GM12878 (cell line): ENCODE measurements around the gene ZNF385A. TPM values are rescaled to one million over a fixed set of nuclear protein-coding genes. Genes with fewer than 3 reads are reported as not detected.

ENCODE experiments used
- ATAC-seq: fragments of 200-7000 bp; cut with Tn5 transposase; 3 replicates; pipeline ENCODE4 v1.9.1; 2020; ENCODE audit warnings: mild to moderate bottlenecking, moderate library complexity
- BruUV-seq: library from RNA; stranded (reverse); fragments of 400-500 nt; replicated peaks from 2 replicates; lab custom pipeline; 2021; lab: Mats Ljungman, UMichigan
- CTCF ChIA-PET: fragments of 300-600 bp; sonication (Branson Sonifier 250); formaldehyde crosslinking; extraction: SDS; loops from one replicate; lab custom pipeline; 2021; ENCODE audit warnings: inconsistent platforms; lab: Yijun Ruan, JAX
- POLR2A ChIA-PET: fragments of 350-600 bp; formaldehyde crosslinking; extraction: SDS; loops from one replicate; lab custom pipeline; 2021; ENCODE audit warnings: inconsistent platforms; lab: Charles Lee
- RAD21 ChIA-PET: fragments of 300-600 bp; sonication (Branson Sonifier 250); formaldehyde crosslinking; loops from one replicate; lab custom pipeline; 2023; ENCODE audit warnings: antibody characterized with exemption; ENCODE audit not compliant: unreplicated experiment; lab: Charles Lee
- SMC1A ChIA-PET: fragments of 300-600 bp; sonication (Branson Sonifier 250); formaldehyde crosslinking; loops from one replicate; lab custom pipeline; 2023; ENCODE audit not compliant: unreplicated experiment, uncharacterized antibody; lab: Charles Lee
- DNase-seq: peaks from one replicate; pipeline ENCODE4 v3.0.0-alpha.2; 2011; ENCODE audit warnings: low read depth, low spot score
- FAIRE-seq: peaks from 3 replicates; lab custom pipeline; 2011; peaks lifted over from hg19 to GRCh38; lab: Jason Lieb, UNC
- H2AFZ ChIP-seq: 2 replicates; pipeline ENCODE4 v1.6.0; 2011; ENCODE audit warnings: low read depth, low read length, control low read depth; ENCODE audit not compliant: control insufficient read depth
- H3K27ac ChIP-seq: 2 replicates; pipeline ENCODE4 v1.5.1; 2011; ENCODE audit warnings: control low read depth; ENCODE audit not compliant: control insufficient read depth, insufficient read depth
- H3K27me3 ChIP-seq, 2 experiments: replicated peaks in 1 of 2; 2 replicates each; pipeline versions ENCODE4 v1.6.0 to v1.6.1; 2011; ENCODE audit warnings: low read length in 1 of 2; ENCODE audit not compliant: control insufficient read depth in 2 of 2, insufficient read depth in 2 of 2
- H3K36me3 ChIP-seq, 2 experiments: 2 replicates each; pipeline ENCODE4 v1.5.1; 2011; ENCODE audit warnings: low read length in 1 of 2; ENCODE audit not compliant: control insufficient read depth in 2 of 2, insufficient read depth in 2 of 2
- H3K4me1 ChIP-seq: 2 replicates; pipeline ENCODE4 v1.6.1; 2011; ENCODE audit warnings: mild to moderate bottlenecking, low read length, moderate library complexity, mixed read lengths; ENCODE audit not compliant: control insufficient read depth, insufficient read depth
- H3K4me2 ChIP-seq: 2 replicates; pipeline ENCODE4 v1.6.0; 2011; ENCODE audit warnings: control low read depth; ENCODE audit not compliant: control insufficient read depth, insufficient read depth
- H3K4me3 ChIP-seq: fragments of 200-600 bp; sonication (generic); 2 replicates; pipeline ENCODE4 v1.5.1; 2016
- H3K79me2 ChIP-seq: 2 replicates; pipeline ENCODE4 v1.6.0; 2011; ENCODE audit warnings: low read length; ENCODE audit not compliant: control insufficient read depth, insufficient read depth
- H3K9ac ChIP-seq: 2 replicates; pipeline ENCODE4 v1.8.0; 2011; ENCODE audit warnings: low read length, control low read depth, mixed read lengths; ENCODE audit not compliant: control insufficient read depth, insufficient read depth
- H3K9me3 ChIP-seq: replicated peaks from 3 replicates; pipeline ENCODE4 v1.5.1; 2011; ENCODE audit warnings: mild to moderate bottlenecking, low read length; ENCODE audit not compliant: control insufficient read depth, insufficient read depth
- H4K20me1 ChIP-seq: 2 replicates; pipeline ENCODE4 v1.6.0; 2011; ENCODE audit not compliant: control insufficient read depth, insufficient read depth
- KAT2A ChIP-seq: conservative IDR thresholded peaks from 2 replicates; pipeline ENCODE4 v1.6.1; 2011; ENCODE audit warnings: low read depth, low read length; ENCODE audit not compliant: control insufficient read depth
- PKNOX1 ChIP-seq: fragments of 450-650 bp; IDR thresholded peaks from 2 replicates; pipeline ENCODE4 v1.6.1; 2016; ENCODE audit warnings: mild to moderate bottlenecking
- TCF12 ChIP-seq: IDR thresholded peaks from 2 replicates; pipeline ENCODE4 v1.6.1; 2011; ENCODE audit warnings: low read depth, mild to moderate bottlenecking, low read length
- WGBS: methylation state at CpG from one replicate; pipeline ENCODE4 v1.1.6; 2016; ENCODE audit warnings: low lambda C conversion rate; ENCODE audit not compliant: insufficient replicate concordance, insufficient coverage; ENCODE audit errors: missing lambda C conversion rate; 5-methylcytosine and 5-hydroxymethylcytosine counted together
- in situ Hi-C: fragments of 300-500 bp; cut with MboI; formaldehyde crosslinking; loops from 9 replicates; pipeline ENCODE4 v1.14.3; 2018; ENCODE audit warnings: mixed read lengths
- intact Hi-C: fragments of 100-400 bp; cut with micrococcal nuclease; formaldehyde crosslinking; loops from one replicate; pipeline ENCODE4 v1.14.2; 2022; ENCODE audit not compliant: unreplicated experiment
- polyA plus RNA-seq, 11 experiments: library from polyadenylated mRNA; depleted of rRNA in 4 of 11; unstranded in 6 of 11; stranded (reverse) in 5 of 11; fragments of >200 nt; fragmentation: Nextera tagmentation in 4 of 11; fragmentation: Illumina TruSeq in 1 of 11; extraction: Ambion mirVana in 4 of 11; extraction: Trizol in 1 of 11; gene quantifications; 1 replicate in 1 of 11; 2 replicates in 10 of 11; pipeline versions ENCODE4 v1.2.1 to v1.2.3, GENCODE V29; 2011 to 2016; ENCODE audit warnings: inconsistent platforms in 2 of 11, missing spikeins in 2 of 11, low read depth in 1 of 11
- total RNA-seq, 4 experiments: library from RNA; depleted of rRNA in 3 of 4; stranded (reverse); fragments of >200 nt in 3 of 4; fragmentation: Illumina TruSeq in 1 of 4; extraction: Trizol in 1 of 4; gene quantifications; 2 replicates each; pipeline versions ENCODE4 v1.2.1 to v1.2.3, GENCODE V29; 2013 to 2021

ZNF385A gene
- total and polyA plus RNA-seq, 10 of the 15 experiments (the other 5 are each of a cell fraction or from before 2014, with no cell fraction given), result 0.26 to 26.1 (median 4.9) TPM

- ChIA-PET POLR2A (interaction anchor here (1.0 kb wide), 1 partner anchor 10 kb away, joined by 3 read pairs; the partner anchor contains the start of gene ZNF385A), RAD21 (interaction anchor here (1.6 kb wide), 1 partner anchor 15 kb away, joined by 5 read pairs; no protein-coding TSS in a partner anchor), CTCF (interaction anchor here (0.8 to 1.9 kb wide), 8 partner anchors 13 to 159 kb away, joined by 3 to 5 read pairs (median 4); partner anchors contain the start of gene COPZ1)
- no peak overlapping the region for H3K4me2 ChIP-seq
- no peaks in the 10 kb centered on the region for H3K27me3 ChIP-seq
- H3K4me3 ChIP-seq, result no peak overlapping the region
- no peak for DNase-seq
- BruUV-seq, result no TSS peak
- H3K4me1 ChIP-seq, result peaks cover 8% of the 10 kb centered on the region; the same call in 1 of the 2 replicates
- no peak overlapping the region for H3K27ac ChIP-seq
- TF ChIP-seq KAT2A (no peak), PKNOX1 (peak; percentile 73), TCF12 (no peak)
- TF ChIP-seq, all 136 proteins: peak for 1
- SMC1A ChIA-PET, result interaction anchor here (0.9 kb wide), 1 partner anchor 17 kb away, joined by 3 read pairs; no protein-coding TSS in a partner anchor
- no peaks in the 10 kb centered on the region for H3K79me2 ChIP-seq
- H3K9me3 ChIP-seq, result no peaks in the 10 kb centered on the region
- no peak overlapping the region for H2AFZ ChIP-seq
- in situ Hi-C loops, result no loop called here
- intact Hi-C loops, result loop anchor here (10.0 kb wide), 1 partner anchor 370 kb away; the partner anchor contains the start of genes HOXC8 and HOXC9
- H3K9ac ChIP-seq, result no peak overlapping the region
- FAIRE-seq, result no peak
- no peaks in the 10 kb centered on the region for H4K20me1 ChIP-seq
- no peak for ATAC-seq
- no peaks in the 10 kb centered on the region for H3K36me3 ChIP-seq
- 0% methylated on average over 2 of the region's 2 CpGs for WGBS
Observed at GRCh38 chr12:54374562-54375258, 9.8 kb downstream of the ZNF385A start.
